GM21528 (cell line): ENCODE measurements around the gene BEND3.
"Not testable (repeated sequence)": the region's sequence is repeated elsewhere in the genome, so short reads cannot be mapped to it uniquely, and the experiment has no call there.

Experiments used
- ATAC-seq: cut with Tn5 transposase; IDR thresholded peaks from one replicate; pipeline ENCODE4 v1.9.1; 2021; ENCODE audit warnings: mild to moderate bottlenecking, moderate library complexity; ENCODE audit not compliant: unreplicated experiment, low FRiP score

The BEND3 gene

DNA sequence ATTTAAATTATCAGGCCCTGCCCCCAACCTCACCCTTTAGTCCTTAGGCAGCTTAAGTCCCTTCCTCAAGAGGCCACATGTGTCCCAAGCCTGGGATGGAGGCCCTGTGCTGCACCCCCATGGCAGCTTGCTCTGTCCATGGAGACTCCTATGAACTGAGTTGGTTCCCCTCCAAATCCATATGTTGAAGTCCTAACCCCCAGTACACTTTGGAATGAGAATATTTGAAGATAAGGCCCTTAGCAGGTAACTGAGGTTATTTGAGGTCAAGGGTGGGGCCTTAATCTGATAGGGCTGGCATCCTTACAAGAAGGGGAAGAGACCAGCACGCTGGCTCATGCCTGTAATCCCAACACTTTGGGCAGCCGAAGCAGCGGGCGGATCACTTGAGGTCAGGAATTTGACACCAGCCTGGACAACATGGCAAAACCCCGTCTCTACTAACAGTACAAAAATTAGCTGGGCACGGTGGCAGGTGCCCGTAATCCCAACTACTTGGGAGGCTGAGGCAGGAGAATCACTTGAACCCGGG lies 6.7 kb upstream of the BEND3 start:
- ATAC-seq = no peak

DNA sequence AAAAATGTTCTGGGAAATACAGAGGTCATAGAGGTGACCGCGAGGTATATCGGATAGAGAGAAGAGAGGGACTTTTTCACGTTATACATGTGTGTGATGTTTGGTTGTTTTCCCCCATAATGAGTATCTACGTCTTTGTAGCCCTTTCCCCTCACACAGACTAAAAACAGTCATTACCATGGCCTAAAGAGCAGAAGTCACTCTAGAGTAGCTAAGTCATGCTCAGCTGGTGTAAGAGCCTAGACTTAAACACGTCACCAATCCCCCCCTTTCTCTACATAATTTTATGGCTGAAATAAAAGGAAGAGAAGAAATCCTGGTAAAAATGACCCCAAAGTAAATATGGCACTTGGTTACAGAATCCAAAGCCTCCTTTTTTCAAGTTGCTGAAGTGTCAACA lies 6.0 kb upstream of the BEND3 start:
- ATAC-seq = no peak

DNA sequence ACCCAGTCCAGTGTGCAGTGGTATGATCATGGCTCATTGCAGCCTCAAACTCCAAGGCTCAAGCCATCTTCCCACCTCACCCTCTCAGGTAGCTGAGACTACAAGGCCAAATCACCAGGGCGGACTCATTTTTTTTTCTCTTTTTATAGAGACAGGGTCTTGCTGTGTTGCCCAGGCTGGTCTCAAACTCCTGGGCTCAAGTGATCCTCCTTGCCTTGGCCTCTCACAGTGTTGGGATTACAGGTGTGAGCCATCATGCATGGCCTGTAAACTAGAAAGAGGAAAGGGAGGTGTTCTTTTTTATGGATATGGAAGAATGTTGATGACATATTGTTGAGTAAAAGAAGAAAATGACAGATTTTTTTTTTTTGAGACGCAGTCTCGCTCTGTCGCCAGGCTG lies 5.1 kb upstream of the BEND3 start:
- ATAC-seq = no peak

DNA sequence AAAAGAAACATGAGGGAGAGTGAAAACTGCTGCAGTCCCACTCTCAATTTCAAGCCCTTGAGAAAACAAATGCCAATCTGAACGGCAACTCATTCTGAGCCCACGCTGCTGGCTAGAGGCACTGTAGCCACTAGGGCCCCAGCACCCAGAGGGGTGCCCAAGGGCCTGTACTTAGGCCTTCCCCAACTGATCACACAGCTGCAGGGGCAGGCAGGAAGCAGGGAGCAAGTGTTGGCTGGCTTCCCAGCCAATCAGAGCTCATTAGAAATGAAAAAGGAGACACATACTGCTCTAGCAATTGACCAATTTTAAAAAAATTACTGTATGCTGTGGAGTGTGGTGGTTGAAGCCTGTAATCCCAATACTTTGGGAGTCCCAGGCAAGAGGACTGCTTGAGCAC lies 3.7 kb upstream of the BEND3 start:
- no peak for ATAC-seq

DNA sequence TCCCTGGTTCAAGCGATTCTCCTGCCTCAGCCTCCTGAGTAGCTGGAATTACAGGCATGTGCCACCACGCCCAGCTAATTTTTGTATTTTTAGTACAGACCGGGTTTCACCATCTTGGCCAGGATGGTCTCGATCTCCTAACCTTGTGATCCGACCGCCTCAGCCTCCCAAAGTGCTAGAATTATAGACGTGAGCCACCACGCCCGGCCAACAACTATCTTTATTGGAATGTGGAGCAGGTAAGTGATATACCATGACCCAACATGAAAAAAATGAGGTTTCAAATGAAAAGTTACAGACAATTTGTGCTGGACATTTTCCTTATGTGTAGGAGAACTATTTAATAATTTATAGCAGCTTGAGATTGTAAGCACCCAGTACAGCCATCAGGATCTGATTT lies 3.2 kb upstream of the BEND3 start:
- ATAC-seq = not testable (repeated sequence)

DNA sequence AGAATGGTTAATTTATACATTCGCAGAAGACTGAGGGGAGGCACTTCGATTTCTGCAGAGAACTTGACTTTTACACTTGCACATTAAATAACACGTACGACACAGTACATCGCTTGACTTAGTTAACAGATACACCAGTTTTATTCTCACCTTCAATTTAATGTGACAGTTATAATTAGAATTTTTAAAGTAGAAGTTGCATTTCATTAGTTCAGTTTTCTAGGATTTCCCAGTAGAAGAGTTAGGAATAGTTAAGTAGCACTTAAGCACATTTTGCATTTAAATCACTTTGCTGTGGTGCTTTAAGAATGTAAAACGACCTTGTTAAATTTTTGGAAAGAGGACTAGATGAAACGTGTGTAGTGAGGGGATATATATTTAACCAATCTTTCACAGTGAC lies 1.6 kb upstream of the BEND3 start:
- no peak for ATAC-seq

DNA sequence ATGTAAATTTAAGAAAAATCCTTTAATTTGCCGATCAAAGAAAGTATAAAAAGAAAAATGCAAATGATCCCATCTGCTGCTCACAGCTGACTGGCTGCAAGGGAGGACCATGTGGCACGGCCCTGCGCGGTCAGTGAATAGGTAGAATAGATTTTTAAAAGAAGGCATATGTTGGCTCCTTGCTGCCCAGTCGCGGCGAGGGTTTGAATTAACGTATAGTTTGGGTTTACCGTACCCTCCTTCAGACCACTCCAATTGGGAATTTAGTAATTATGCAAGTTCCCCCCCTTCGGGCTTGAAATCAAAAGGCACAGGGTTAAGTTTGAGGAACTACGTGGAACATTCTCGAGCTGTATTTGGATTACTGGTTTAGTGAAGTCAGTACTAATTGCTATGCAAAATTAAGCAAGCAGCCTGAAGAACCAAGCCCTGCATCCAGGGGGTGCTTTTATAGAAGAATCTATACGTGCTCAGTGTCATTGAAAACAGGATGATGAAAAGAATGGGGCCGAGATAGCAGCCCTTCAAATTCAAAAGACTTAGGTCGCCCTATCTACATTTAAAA lies 1.1 kb upstream of the BEND3 start:
- ATAC-seq = no peak

DNA sequence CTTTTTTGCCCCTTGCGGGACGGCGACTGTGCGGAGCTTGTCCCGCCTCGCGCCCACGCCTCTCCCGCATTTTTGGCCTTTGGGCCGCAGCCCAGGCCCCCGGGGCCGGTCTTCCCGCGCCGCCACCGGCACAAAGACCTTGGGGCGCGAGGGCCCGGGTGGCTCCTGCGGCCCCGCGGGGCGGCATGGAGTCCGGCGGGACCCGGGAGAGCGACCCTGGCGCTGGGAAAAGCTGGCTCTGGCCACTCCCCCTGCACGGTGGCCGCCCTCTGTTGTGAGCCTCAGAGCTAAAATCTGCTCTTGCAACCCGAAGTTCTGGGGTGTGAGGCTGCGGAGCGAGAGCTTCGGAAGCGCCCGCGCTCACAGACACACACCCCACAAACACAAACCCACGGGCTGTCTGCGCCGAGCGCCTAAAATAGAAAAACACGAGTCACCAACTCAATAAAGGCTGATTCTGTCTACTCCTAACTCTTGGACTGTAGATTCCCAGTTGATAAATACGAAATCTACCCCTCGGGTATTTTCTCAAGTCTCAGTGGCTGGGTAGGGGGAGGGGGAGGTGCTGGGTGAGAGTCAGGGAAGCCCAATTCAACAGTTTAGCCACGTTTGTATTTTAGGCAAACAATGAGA lies 496 bp upstream of the BEND3 start:
- ATAC-seq = peak; percentile 22

DNA sequence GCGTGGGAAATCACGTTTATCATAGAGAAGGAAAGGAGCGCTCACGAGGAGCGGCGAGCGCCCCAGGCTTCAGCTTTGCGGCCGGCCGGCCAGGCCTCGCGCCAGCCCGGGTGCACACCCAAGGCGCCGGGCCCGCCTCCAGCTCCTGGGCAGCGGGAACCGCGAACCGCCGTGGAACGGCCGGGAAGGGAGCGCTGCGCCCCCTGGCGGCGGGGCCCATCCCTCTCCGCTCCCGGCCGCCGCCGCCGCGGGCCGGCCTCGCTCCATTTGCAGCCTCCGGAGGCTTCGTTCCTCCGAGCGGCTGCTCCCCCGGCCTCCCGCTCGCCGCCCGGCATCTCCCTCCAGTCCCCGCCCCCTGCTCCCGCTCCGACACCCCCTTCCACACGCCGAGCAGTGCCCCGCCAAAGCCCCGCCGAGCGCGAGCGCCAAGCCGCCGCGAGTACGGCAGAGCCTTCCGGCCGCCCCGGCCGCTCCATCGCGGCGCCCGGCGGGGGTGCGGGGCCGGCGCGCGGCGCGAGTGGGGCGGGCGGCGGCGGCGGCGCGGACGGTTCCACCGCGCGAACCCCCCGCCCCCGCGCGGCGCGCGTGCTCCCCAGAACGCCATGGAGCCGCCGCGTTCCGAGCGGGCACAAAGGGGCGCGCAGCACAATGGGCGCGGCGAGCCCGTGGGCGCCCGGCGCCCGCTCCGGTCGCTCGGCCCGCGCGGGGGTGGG lies 946 bp downstream of the BEND3 start:
- ATAC-seq = peak; percentile 69

DNA sequence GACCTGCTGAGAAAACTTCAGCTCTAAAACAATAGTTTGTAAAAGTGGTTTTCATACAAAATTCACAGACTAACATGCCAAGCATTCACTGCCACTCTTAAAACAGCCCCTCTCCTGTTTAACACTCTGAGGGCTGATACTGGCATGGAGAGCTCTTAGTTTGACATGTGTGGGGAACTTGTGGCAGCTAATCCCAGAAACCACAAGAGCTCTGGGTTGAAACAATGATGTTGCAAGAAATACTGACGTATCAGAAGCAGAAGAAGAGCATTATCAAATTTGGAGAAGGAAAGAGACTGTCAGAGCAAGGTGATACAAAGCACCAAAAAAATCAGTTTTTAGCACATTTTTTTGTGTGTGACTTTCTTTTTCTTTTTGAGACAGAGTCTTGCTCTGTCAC lies 5.1 kb downstream of the BEND3 start:
- ATAC-seq = no peak

DNA sequence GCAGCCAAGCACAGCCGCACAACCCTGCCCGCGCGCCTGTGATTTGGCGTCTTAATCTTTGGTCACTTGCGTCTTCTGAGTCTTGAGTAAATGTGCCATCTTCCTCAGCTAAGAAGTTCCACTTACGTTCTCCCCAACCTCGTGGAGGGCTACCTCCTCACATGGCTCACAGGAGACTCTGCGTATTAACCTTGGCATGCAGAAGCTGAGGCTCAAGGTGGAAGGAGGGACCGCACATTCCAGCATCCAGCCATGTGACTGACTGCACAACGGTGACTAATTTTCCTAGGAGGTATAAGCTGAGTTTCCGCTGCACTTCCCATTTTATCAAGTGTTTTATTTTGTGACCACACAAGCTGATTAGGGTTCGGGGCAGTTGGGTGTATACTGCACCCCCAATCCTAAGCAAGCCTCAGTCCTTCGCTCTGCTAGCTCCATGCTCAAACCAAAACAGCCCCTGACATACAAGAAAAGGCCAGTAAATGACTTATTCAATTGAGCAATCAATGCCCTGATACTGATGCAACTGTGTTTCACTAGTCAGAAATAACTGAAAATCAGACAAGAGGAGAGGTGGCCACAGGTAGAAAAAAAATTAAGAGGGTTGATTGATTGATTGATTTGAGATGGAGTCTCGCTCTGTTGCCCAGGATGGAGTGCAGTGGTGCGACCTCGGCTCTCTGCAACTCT lies 7.0 kb downstream of the BEND3 start:
- ATAC-seq = no peak

DNA sequence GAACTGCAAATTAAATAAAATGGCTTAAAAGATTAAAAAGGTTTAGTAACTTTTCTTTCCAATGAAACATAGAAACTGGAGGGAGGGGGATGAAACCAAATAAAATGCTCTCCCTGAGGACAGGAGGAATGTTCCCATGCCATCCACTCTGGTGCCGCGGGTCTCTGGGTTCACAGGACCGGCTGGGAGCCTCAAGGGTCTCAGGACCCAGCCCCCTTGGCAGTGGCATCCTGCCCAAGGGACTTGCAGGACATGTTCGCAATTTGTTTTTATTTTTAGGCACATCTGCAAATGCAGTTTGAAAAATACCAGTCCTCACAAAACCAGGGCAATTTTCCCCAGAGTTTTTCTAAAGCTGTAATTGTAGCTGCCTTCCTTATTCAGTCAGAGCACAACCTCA lies 7.5 kb downstream of the BEND3 start:
- no peak for ATAC-seq

DNA sequence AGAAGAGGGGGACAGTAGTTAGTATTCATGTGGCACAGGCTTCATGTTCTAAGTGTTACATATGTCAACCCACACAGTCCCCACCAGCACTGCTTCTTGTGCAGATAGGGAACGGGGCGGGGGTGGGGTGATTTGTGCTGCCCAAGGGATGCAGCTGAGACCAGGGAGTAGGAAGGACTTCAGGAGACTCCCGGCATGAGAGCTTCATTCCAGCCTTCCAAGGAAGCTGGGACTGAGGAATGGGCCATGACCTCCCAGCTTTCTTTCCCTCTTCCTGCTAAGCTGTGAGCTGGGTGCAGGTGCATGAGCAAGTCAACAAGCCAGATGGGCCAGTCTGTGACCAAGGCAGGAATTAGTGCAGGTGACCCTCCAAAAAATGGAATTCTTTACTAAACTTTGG lies 9.2 kb downstream of the BEND3 start:
- no peak for ATAC-seq

DNA sequence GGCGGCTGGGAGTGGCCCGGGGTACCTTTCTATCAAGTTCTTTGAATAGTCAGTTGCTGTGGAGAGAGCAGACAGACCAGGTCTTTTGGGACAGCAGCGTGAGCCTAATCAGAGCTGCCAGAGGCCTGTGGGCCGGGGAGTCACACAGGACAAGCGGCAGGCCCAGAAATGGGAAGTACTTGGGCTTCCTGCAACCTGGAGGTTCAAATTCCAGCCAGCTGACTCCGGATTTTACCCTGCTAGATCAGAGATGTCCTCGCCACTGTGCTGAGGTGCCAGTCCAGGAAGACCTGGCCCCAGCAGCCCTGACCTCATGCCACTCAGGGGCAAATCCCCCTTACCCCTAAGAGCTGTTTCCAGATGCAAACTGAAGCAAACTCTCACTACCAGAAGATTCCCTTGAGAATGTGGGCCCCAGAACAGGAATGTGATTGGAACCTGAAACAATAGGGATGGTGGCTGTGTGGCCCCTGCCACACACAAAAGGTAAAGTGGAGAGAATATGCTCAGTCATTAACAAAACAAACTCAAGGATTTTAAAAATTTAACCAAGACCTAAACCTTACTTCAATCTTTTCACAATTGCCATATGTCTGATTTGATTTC lies 9.7 kb downstream of the BEND3 start:
- no peak for ATAC-seq

DNA sequence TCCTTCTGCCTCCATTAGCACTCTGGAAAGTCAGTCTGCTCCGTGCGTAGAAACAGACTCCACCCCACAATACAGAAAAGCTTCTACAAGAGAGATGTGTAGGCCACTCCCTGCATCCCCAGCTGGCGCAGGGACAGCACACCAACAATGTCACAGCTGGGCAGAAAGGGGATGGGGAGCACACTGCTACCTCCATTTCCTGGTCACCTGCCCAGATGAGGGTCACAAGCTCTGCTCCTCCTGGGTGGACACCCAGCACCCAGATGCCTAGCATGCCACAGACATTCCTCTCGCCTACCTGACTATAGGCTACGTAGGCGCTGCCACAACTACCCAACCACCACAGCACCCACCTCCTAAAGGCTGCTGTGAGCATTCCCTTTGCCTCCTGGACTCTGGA lies 12.2 kb downstream of the BEND3 start:
- ATAC-seq = no peak

DNA sequence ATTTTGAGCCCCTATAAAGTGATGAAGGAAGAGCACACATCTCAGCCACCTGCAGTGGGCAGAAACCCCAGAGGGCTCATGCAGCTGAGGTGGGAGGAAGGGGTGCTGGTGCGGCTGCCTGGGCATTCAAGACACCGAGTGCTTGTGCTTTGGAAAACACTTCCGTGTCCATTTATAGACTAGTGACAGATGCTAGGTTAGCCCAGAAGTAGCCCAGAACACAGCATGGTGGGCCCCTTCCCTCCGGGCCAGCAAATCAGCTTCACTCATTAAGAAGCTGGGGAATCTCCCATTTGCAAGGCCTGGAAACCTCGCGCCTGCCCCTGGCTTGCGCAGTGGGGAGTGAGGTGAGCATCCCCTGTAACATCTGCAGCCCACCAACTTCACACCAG lies 12.9 kb downstream of the BEND3 start:
- ATAC-seq = no peak

DNA sequence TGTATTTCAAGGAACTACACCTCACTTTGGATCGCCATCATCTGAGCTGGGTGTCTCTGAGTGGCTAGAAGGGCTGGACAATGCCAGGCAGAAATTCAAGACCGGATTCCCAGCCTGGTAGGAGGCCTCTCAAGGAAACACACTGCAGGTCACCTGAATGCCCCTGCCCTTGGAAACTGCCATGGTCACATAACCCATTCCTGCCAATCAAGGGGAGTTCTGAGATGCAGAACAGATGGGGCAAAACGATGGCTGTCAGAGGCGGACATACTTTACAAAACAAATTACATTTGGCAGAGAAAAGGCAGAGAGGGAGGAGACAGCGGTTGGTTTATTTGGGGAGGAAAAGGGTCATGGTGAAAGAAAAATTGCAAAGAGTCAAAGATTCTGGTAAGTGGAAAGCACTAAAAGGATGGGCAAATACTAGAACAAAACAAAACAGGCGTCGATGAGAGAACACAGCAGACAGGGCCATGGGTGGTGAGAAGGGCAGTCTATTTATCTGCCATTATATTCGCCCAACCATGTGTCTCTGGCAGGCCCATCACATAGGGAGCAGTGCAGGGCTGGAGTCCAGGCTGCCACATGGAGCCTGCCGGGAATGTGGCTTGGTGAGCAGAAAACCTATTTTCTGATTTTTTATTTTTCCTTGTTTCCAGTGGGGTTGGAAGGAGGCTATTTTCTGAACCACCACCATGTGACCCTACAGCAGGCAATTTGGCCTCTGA lies 13.5 kb downstream of the BEND3 start:
- ATAC-seq = no peak

DNA sequence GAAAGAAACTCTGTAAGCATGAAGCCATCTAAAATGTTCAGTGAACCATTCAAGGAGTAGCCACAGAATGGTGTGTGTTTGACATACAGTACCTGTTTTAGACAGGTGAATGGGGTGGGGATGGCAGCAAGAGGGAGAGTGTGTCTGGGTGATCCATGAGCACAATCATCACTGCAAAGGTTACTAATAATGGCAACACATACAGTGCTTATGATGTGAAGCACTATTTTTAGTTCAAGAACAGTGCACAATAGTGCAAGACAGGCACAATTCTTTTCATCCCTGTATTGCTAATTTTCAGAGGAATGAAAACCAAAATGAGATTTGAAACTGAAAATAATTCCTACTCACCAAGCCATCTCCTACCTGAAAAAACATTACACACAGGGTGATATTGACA lies 14.1 kb downstream of the BEND3 start:
- no peak for ATAC-seq

DNA sequence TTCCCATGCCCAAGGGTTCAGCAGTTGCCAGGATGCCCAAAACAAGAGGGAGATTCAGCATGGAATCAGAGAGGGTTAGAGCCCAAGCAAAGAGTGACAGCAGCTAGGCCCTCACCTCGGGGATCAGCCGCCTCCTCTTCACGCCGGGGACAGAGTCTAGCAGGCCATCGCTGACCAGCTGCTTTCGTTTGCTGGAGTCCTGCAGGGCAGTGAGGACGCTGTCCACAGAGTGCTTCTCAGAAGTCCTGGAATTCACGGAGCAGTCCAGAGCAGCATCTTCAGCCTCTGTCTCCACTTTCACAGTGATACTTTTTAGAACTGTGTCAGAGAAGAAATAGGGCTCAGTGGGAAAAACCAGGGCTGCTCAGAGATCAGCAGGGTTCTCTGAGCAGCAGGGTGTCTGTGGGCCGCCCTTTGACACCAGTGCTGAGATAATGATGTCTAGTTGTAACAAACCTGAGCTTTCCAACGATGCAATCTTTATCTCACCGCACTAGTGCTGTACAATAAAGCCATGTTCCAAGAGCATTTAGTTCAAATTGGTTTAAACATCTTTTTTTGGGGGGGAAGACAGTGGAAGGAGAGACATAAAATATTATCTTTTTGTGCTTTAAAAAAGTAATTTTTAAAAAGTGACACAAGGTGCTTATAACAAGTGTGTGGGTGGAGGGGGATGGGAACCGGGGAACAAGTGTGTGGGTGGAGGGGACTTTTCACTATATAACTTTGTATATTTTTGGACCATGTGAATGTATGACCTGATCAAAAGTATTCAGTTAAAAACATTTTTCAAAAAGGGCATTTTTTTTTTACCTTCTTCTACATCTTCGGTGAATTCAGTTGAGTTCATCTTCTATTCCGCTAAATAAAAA lies 16.6 kb downstream of the BEND3 start:
- no peak for ATAC-seq
